ENCODE measurements around the gene LMTK3.
"Not testable (repeated sequence)": the region's sequence is repeated elsewhere in the genome, so short reads cannot be mapped to it uniquely, and the experiment has no call there.

The LMTK3 gene

DNA sequence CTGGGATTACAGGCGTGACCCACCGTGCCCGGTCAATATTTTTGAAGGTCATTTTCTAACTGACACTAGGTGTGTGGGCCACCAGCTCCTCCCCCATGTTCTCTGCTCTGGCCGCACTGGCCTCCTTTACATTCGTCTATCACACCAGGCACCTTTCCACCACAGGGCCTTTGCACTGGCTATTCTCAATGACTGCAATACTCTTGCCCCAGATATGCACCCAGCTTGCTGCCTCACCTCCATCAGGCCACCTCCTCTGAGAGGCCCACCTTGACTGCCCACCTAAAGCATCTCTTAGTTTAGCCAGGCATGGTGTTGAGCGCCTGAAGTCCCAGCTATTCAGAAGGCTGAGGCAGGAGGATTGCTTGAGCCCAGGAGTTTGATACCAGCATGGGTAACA, 30.2 kb upstream of the LMTK3 start:
- TF ChIP-seq POU2F2 (IDR thresholded peaks at IDR 0.05; ENCODE audit: low read depth, low read length) (no peak), TAF1 (IDR thresholded peaks at IDR 0.05; ENCODE audit: low read depth, low read length) (no peak), PAX5 (IDR thresholded peaks at IDR 0.05; ENCODE audit: insufficient read depth, low read length, severe bottlenecking) (no peak), SPI1 (IDR thresholded peaks at IDR 0.05; ENCODE audit: low read depth, low read length) (no peak), POLR2AphosphoS5 (IDR thresholded peaks at IDR 0.05; ENCODE audit: low read depth, low read length) (no peak), POLR2A (IDR thresholded peaks at IDR 0.05; ENCODE audit: low read depth, low read length) (no peak)
- FAIRE-seq = no peak
- no peak for DNase-seq (ENCODE audit: insufficient read length, low spot score)

DNA sequence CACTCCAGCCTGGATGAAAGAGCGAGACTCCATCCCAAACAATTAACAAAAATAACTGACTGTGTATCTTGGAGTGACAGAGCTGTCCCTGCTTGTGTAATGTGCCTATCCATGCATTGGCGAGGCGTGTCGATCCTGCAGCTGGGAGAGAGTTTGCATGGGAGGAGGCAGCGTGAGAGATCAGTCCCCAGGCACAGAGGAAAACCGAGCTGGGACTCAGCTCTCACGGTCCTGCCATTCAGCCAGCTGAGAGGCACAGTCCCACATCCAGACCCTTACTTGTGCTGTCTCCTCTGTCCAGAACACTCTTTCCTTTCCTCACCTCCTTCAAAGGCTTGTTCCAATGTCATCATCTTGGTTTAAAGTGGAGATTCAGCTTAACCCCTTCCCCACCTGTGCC, 28.5 kb upstream of the LMTK3 start:
- no peak for FAIRE-seq
- TF ChIP-seq SPI1 (IDR thresholded peaks at IDR 0.05; ENCODE audit: low read depth, low read length) (no peak), POU2F2 (IDR thresholded peaks at IDR 0.05; ENCODE audit: low read depth, low read length) (no peak), POLR2A (IDR thresholded peaks at IDR 0.05; ENCODE audit: low read depth, low read length) (no peak)
- DNase-seq (ENCODE audit: insufficient read length, low spot score) = no peak

DNA sequence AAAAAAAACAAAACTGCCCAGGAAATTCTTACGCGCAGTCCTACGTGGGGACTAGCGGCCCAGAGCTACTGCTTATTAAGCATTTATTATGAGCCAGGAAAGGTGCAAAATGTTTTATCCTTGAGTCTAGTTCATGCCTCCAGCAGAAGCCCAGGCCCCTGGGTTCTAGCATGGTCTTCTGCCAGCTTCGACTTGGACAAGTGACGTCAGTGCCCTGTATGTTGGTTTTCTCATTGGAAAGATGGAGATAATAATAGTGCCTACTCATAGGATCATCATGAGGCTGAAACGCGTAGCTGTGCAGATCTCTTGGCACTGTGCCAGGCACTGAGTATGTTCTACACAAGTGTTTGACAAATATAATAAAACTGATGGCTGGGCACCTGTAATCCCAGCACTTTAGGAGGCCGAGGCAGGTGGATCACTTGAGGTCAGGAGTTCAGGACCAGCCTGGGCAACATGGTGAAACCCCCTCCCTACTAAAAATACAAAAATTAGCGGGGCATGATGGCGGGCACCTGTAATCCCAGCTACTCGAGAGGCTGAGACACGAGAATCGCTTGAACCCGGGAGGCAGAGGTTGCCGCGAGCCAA, 28.0 kb upstream of the LMTK3 start:
- DNase-seq (ENCODE audit: insufficient read length, low spot score) (no peak), FAIRE-seq (no peak)
- no peak for TF ChIP-seq PAX5 (IDR thresholded peaks at IDR 0.05; ENCODE audit: insufficient read depth, low read length, severe bottlenecking)

DNA sequence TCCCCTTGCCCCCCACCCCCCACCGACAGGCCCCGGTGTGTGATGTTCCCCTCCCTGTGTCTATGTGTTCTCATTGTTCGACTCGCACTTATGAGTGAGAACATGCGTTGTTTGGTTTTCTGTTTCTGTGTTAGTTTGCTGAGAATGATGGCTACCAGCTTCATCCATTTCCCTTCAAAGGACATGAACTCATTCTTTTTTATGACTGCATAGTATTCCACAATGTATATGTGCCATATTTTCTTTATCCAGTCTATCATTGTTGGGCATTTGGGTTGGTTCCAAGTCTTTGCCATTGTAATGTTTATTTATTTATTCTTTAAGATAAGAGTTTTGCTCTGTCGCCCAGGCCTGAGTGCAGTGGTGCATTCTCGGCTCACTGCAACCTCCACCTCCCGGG, 26.4 kb upstream of the LMTK3 start:
- not testable (repeated sequence) for DNase-seq (ENCODE audit: insufficient read length, low spot score); FAIRE-seq

DNA sequence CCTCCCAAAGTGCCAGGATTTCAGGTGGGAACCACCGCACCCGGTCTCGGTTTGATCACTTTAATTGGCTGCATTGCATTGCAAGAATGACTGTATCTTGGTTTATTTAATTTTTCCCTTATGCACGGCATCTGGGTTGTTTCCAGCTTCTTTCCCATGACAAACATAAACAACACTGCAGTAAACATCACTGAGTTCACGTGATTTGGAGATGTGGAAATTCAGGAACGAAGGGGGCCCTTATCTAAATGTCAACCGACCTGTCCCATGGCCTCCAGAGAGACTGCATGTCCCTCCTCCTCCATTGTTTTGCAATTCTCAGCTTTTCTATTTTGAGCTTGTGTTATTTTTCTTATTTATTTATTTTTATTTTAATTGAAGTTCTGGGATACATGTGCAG, 25.9 kb upstream of the LMTK3 start:
- TF ChIP-seq POU2F2 (IDR thresholded peaks at IDR 0.05; ENCODE audit: low read depth, low read length) (no peak), POLR2AphosphoS5 (IDR thresholded peaks at IDR 0.05; ENCODE audit: low read depth, low read length) (no peak), SPI1 (IDR thresholded peaks at IDR 0.05; ENCODE audit: low read depth, low read length) (no peak), POLR2A (IDR thresholded peaks at IDR 0.05; ENCODE audit: low read depth, low read length) (no peak), TAF1 (IDR thresholded peaks at IDR 0.05; ENCODE audit: low read depth, low read length) (no peak), PAX5 (IDR thresholded peaks at IDR 0.05; ENCODE audit: insufficient read depth, low read length, severe bottlenecking) (no peak)

DNA sequence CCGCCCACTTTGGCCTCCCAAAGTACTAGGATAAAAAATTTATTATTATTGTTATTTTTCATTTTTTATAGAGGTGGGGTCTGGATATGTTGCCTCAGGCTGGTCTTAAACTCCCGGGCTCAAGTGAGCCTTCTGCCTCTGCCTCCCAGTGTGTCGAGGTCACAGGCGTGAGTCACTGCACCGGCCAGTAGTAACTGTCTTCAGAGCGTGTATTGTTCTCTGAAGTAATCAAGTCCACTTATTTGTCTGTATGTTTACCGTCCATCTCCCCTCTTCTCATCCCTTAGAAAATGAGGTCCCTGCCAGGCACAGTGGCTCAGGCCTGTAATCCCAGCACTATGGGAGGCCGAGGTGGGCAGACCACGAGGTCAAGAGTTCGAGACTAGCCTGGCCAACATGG, 22.1 kb upstream of the LMTK3 start:
- TF ChIP-seq TAF1 (IDR thresholded peaks at IDR 0.05; ENCODE audit: low read depth, low read length) = no peak
- TF ChIP-seq PAX5 (IDR thresholded peaks at IDR 0.05; ENCODE audit: insufficient read depth, low read length, severe bottlenecking) = no peak
- no peak for TF ChIP-seq POLR2A (IDR thresholded peaks at IDR 0.05; ENCODE audit: low read depth, low read length)
- no peak for TF ChIP-seq POLR2AphosphoS5 (IDR thresholded peaks at IDR 0.05; ENCODE audit: low read depth, low read length)
- FAIRE-seq = no peak

More for the DNA sequence above, 25.9 kb upstream of the LMTK3 start:
- no peak for DNase-seq (ENCODE audit: insufficient read length, low spot score)
- FAIRE-seq = no peak

DNA sequence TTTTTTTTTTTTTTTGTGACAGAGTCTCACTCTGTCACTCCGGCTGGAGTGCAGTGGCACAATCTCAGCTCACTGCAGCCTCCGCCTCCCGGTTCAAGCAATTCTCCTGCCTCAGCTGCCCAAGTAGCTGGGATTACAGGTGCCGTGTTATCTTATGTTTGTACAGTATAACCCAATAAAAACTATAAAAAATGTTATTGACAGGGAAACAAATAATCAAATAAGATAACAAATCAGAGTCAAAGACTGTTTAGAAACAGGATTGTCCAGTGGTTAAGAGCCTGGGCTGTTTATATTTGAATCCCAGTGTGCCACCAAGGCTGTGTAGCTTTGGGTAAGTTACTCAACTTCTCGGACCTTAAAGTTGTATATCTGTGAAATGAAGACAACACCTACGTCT, 19.1 kb upstream of the LMTK3 start:
- FAIRE-seq (no peak), DNase-seq (ENCODE audit: insufficient read length, low spot score) (no peak)
- no peak for TF ChIP-seq TAF1 (IDR thresholded peaks at IDR 0.05; ENCODE audit: low read depth, low read length)
- TF ChIP-seq SPI1 (IDR thresholded peaks at IDR 0.05; ENCODE audit: low read depth, low read length) = no peak
- TF ChIP-seq POU2F2 (IDR thresholded peaks at IDR 0.05; ENCODE audit: low read depth, low read length) = no peak
- TF ChIP-seq PAX5 (IDR thresholded peaks at IDR 0.05; ENCODE audit: insufficient read depth, low read length, severe bottlenecking) = no peak

More for the DNA sequence above, 22.1 kb upstream of the LMTK3 start:
- DNase-seq (ENCODE audit: insufficient read length, low spot score) = no peak

DNA sequence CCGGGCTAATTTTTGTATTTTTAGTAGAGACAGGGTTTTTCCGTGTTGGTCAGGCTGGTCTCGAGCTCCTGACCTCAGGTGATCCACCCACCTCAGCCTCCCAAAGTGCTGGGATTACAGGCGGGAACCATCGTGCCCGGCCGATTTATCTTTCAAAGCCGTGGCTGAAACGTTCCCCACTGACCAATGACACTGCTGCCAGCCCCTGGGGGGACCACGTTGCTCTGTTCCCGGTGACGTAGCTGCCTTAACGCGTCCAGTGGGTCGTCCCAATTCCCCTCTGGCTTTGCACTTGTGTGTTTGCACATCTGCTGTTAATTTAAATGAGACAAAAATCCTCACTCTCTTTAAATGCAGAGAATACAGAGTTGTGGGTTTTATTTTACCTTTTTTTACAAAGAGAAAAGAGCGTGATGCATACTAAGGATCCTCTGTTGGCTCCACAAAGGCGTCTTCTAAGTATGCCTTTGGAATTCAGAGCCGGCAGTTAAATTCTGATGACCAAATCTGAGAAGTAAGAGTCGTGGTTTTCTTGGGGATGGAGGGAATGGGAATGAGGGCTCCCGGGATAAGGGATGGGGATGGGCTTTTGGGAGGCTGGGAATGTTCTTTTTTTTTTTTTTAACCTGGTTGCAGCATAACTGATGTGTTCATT, 18.6 kb upstream of the LMTK3 start:
- FAIRE-seq = no peak
- no peak for DNase-seq (ENCODE audit: insufficient read length, low spot score)
- TF ChIP-seq POU2F2 (IDR thresholded peaks at IDR 0.05; ENCODE audit: low read depth, low read length) (no peak), POLR2A (IDR thresholded peaks at IDR 0.05; ENCODE audit: low read depth, low read length) (no peak), SPI1 (IDR thresholded peaks at IDR 0.05; ENCODE audit: low read depth, low read length) (no peak), POLR2AphosphoS5 (IDR thresholded peaks at IDR 0.05; ENCODE audit: low read depth, low read length) (no peak)

DNA sequence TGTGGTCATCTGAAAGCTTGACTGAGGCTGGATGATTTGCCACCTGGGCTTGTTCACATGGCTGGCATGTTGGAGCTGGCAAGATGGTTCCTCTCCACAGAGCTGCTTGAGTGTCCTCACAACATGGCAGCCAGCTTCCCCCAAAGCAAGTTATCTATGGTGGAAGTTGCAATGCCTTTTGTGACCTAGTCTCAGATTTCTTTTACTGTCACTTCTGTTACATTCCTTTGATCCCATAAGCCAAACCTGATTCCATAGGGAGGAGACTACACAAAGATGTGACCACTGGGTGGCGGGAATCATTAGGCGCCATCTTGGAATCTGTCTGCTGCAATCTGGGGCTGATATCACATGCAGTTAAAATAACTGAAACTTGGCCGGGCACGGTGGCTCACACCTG, 17.5 kb upstream of the LMTK3 start:
- FAIRE-seq (no peak), DNase-seq (ENCODE audit: insufficient read length, low spot score) (no peak)
- TF ChIP-seq POLR2AphosphoS5 (IDR thresholded peaks at IDR 0.05; ENCODE audit: low read depth, low read length) (no peak), POU2F2 (IDR thresholded peaks at IDR 0.05; ENCODE audit: low read depth, low read length) (no peak), SPI1 (IDR thresholded peaks at IDR 0.05; ENCODE audit: low read depth, low read length) (no peak), POLR2A (IDR thresholded peaks at IDR 0.05; ENCODE audit: low read depth, low read length) (no peak)

DNA sequence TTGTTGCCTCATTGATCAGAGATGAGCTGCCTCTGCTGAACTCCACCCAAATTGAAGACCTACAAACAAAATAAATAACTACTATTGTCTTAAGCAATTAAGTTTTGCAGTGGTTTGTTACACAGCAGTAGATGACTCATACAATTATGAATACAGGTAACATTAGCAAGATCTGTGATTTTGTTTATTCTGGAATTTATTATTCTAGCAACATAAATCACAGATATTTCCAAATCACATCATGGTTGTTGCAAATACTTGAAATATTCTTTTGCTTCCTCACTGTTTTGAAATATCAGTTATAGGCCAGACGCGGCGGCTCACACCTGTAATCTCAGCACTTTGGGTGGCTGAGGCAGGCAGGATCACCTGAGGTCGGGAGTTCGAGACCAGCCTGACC, 13.1 kb upstream of the LMTK3 start:
- FAIRE-seq = no peak
- no peak for DNase-seq (ENCODE audit: insufficient read length, low spot score)
- no peak for TF ChIP-seq SPI1 (IDR thresholded peaks at IDR 0.05; ENCODE audit: low read depth, low read length)
- TF ChIP-seq POLR2A (IDR thresholded peaks at IDR 0.05; ENCODE audit: low read depth, low read length) = no peak
- no peak for TF ChIP-seq POLR2AphosphoS5 (IDR thresholded peaks at IDR 0.05; ENCODE audit: low read depth, low read length)
- no peak for TF ChIP-seq TAF1 (IDR thresholded peaks at IDR 0.05; ENCODE audit: low read depth, low read length)
- no peak for TF ChIP-seq PAX5 (IDR thresholded peaks at IDR 0.05; ENCODE audit: insufficient read depth, low read length, severe bottlenecking)
- TF ChIP-seq POU2F2 (IDR thresholded peaks at IDR 0.05; ENCODE audit: low read depth, low read length) = no peak

DNA sequence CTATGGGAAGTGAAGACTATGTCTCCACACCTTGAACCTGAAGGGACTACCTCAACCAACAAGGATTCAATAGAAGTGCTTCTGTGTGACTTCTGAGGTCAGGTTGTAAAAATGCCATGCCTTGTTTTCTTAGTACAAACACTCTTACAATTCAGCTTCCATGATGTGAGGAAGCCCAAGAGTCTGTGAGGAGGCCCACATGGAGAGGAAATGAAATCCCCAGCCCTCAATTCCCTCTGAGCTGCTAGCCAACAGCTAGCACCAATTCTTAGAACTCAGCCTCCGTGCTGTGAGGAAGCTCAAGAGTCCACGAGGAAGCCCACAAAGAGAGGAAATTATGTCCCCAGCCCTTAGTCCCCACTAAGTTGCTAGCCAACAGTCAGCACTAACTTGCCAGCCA, 12.6 kb upstream of the LMTK3 start:
- DNase-seq (ENCODE audit: insufficient read length, low spot score) = no peak
- no peak for FAIRE-seq
- no peak for TF ChIP-seq POU2F2 (IDR thresholded peaks at IDR 0.05; ENCODE audit: low read depth, low read length)
